ENCODE results near the gene ATP6V1B1.
A peak's percentile ranks its signal among the peaks of the same experiment; 100 is the strongest.

Gene ATP6V1B1

GRCh38 chr2:70988726-70989648 lies 53.3 kb downstream of the ATP6V1B1 start:
- TF ChIP-seq, protein P1, sequence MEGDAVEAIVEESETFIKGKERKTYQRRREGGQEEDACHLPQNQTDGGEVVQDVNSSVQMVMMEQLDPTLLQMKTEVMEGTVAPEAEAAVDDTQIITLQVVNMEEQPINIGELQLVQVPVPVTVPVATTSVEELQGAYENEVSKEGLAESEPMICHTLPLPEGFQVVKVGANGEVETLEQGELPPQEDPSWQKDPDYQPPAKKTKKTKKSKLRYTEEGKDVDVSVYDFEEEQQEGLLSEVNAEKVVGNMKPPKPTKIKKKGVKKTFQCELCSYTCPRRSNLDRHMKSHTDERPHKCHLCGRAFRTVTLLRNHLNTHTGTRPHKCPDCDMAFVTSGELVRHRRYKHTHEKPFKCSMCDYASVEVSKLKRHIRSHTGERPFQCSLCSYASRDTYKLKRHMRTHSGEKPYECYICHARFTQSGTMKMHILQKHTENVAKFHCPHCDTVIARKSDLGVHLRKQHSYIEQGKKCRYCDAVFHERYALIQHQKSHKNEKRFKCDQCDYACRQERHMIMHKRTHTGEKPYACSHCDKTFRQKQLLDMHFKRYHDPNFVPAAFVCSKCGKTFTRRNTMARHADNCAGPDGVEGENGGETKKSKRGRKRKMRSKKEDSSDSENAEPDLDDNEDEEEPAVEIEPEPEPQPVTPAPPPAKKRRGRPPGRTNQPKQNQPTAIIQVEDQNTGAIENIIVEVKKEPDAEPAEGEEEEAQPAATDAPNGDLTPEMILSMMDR (IDR thresholded peaks at IDR 0.05; ENCODE audit: low read length, missing control alignments), result no peak
- no peak for DNase-seq (ENCODE audit: low read depth)
- no peak overlapping the region for H3K4me3 ChIP-seq (replicated peaks; ENCODE audit: low read depth, low read length)

GRCh38 chr2:70990216-70990615 lies 54.5 kb downstream of the ATP6V1B1 start:
- TF ChIP-seq, protein P1 (IDR thresholded peaks at IDR 0.05; ENCODE audit: low read length, missing control alignments), result no peak

DNA sequence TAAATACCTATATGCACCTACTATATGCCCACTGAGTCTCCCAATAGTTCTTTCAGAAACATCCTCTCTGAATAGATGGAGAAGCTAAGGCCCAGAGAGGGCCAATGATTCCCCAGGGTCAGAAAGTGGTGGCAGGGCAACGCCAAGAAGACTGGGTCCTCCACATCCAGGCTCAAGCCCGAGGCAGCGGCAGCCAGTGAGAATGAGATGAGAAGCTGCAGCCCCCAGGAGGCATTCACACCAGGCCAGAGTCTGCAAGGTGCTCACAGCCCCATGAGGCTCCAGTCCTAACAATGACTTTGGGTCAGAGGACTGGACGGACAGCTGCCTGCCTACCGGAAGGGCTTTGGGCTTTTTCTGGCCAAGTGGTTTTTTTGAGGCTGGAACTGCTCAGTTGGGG lies 55.4 kb downstream of the ATP6V1B1 start:
- no peak for DNase-seq (ENCODE audit: low read depth)
- no peak overlapping the region for H3K4me3 ChIP-seq (replicated peaks; ENCODE audit: low read depth, low read length)
- TF ChIP-seq, protein P1 (IDR thresholded peaks at IDR 0.05; ENCODE audit: low read length, missing control alignments), result no peak

More at GRCh38 chr2:70990216-70990615, 54.5 kb downstream of the ATP6V1B1 start:
- H3K4me3 ChIP-seq (replicated peaks; ENCODE audit: low read depth, low read length), result no peak overlapping the region
- DNase-seq (ENCODE audit: low read depth), result no peak

DNA sequence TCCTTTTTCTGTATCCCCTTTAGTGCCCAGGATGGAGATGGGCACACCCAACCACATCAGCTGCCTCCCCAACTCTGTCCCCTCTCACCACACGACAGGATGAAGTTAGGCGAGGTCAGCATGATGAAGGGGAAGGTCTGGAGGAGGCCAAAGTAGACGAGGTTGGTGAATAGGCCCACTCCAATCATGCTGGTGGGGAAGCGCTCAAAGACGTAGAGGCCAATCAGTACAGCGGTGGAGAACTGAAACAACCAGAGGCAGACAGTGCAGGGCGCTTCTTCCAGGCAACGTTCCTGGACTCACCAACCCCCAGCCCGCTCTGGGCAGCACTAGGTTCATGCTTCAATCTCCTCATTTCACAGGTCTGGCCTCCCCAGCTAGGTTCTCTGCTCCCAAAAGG lies 56.0 kb downstream of the ATP6V1B1 start:
- no peak overlapping the region for H3K4me3 ChIP-seq (replicated peaks; ENCODE audit: low read depth, low read length)
- no peak for DNase-seq (ENCODE audit: low read depth)
- TF ChIP-seq, protein P1 (IDR thresholded peaks at IDR 0.05; ENCODE audit: low read length, missing control alignments), result no peak

GRCh38 chr2:70992945-70993853 lies 57.5 kb downstream of the ATP6V1B1 start:
- TF ChIP-seq, protein P1 (IDR thresholded peaks at IDR 0.05; ENCODE audit: low read length, missing control alignments), result no peak
- H3K4me3 ChIP-seq (replicated peaks; ENCODE audit: low read depth, low read length), result peak overlapping the region; percentile 88
- no peak for DNase-seq (ENCODE audit: low read depth)

DNA sequence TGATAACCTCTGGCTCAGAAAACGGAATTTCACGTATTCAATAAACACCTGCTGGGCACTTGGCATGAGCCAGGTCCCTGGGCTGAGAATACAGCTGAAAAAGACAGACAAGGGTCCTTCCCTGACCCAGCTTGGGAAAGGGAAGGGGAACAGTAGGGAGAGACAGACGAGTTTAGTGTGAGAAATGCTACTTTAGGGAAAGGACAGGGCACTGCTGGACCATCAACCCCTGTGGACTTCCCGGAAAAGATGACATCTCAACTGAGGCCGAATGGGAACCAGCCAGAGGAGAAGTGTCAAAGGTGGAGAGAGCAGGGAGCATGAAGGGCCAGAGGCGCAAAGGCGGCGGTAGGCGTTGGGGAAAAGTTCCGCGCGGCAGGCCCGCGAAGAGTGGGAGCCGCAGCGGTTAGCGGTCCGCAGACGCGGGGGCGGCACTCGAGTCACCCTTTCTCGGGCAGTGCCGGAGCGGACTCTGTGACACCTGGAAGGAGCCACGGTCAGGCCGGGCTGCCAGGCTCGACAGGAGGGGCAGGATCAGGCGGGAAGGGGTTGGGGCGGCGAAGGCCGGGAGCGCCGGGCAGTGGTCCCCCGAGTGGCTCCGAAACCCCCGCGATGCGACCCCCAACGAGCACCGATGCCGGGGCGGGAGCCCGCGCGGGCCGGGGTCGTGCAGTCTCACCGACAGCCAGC lies 58.5 kb downstream of the ATP6V1B1 start:
- peak; percentile 6 for DNase-seq (ENCODE audit: low read depth)
- peak overlapping the region; percentile 88 for H3K4me3 ChIP-seq (replicated peaks; ENCODE audit: low read depth, low read length)
- TF ChIP-seq, protein P1 (IDR thresholded peaks at IDR 0.05; ENCODE audit: low read length, missing control alignments), result no peak
